Measurements from ENCODE around the gene ETHE1.
A peak's percentile ranks its signal among the peaks of the same experiment; 100 is the strongest.
"Not testable (repeated sequence)": the region's sequence is repeated elsewhere in the genome, so short reads cannot be mapped to it uniquely, and the experiment has no call there.

ETHE1 gene

GRCh38 chr19:43522929-43523328, 4.1 kb downstream of the ETHE1 start:
- no peak for DNase-seq

GRCh38 chr19:43519436-43520088, 7.4 kb downstream of the ETHE1 start:
- peak; percentile 89 for DNase-seq

GRCh38 chr19:43518051-43518450, 8.9 kb downstream of the ETHE1 start:
- DNase-seq: no peak

- DNase-seq: not testable (repeated sequence)
Measured at GRCh38 chr19:43512399-43512798, 14.6 kb downstream of the ETHE1 start.

- no peak for DNase-seq
Measured at GRCh38 chr19:43511324-43511723, 15.7 kb downstream of the ETHE1 start.

- DNase-seq: no peak
Measured at GRCh38 chr19:43510713-43511112, 16.3 kb downstream of the ETHE1 start.

GRCh38 chr19:43507880-43508279, 19.1 kb downstream of the ETHE1 start:
- no peak for DNase-seq

GRCh38 chr19:43506629-43507028, 20.4 kb downstream of the ETHE1 start:
- no peak for DNase-seq

- DNase-seq: no peak
Measured at GRCh38 chr19:43505941-43506340, 21.1 kb downstream of the ETHE1 start.

GRCh38 chr19:43505186-43505456, 21.9 kb downstream of the ETHE1 start:
- DNase-seq: no peak

- DNase-seq: peak; percentile 61
Measured at GRCh38 chr19:43504426-43505185, 22.4 kb downstream of the ETHE1 start, which contains the start of gene PHLDB3. TSS of gene PHLDB3 (minus strand) at chr19:43504746. CDS start at chr19:43504118, 628 bp downstream.

GRCh38 chr19:43503501-43504425, 23.2 kb downstream of the ETHE1 start:
- DNase-seq: peak; percentile 99

GRCh38 chr19:43502419-43502976, 24.5 kb downstream of the ETHE1 start:
- DNase-seq: no peak

GRCh38 chr19:43501661-43502418, 25.2 kb downstream of the ETHE1 start:
- no peak for DNase-seq

- no peak for DNase-seq
Measured at GRCh38 chr19:43499042-43499441, 28.0 kb downstream of the ETHE1 start.

- DNase-seq: no peak
Measured at GRCh38 chr19:43498233-43498842, 28.7 kb downstream of the ETHE1 start.

GRCh38 chr19:43496960-43497359, 30.0 kb downstream of the ETHE1 start:
- DNase-seq: no peak

GRCh38 chr19:43495082-43495481, 31.9 kb downstream of the ETHE1 start:
- no peak for DNase-seq

GRCh38 chr19:43490759-43491158, 36.2 kb downstream of the ETHE1 start:
- no peak for DNase-seq

GRCh38 chr19:43489979-43490599, 36.9 kb downstream of the ETHE1 start:
- DNase-seq: no peak

GRCh38 chr19:43489310-43489709, 37.7 kb downstream of the ETHE1 start:
- no peak for DNase-seq

GRCh38 chr19:43488179-43488578, 38.8 kb downstream of the ETHE1 start:
- DNase-seq: no peak
